Breast epithelium (tissue), 4 donors: Measurements from ENCODE around the gene SORBS2. TPM values are rescaled to one million over a fixed set of nuclear protein-coding genes. Genes with fewer than 3 reads are reported as not detected.

Source experiments
- DNase-seq, 2 donors: peaks; one replicate each; pipeline ENCODE4 v3.0.0-alpha.2; 2019; ENCODE audit warnings: low spot score in 2 of 2
- H3K27ac ChIP-seq, 2 donors: fragments of 200-600 bp; sonication (generic) in 1 of 2; one replicate each; pipeline ENCODE4 v1.5.1; 2016 to 2019; ENCODE audit warnings: mild to moderate bottlenecking in 1 of 2
- H3K27me3 ChIP-seq, 2 donors: fragments of 200-600 bp; sonication (generic) in 1 of 2; one replicate each; pipeline versions ENCODE4 v1.5.1 to v1.6.0; 2017 to 2019; ENCODE audit warnings: control low read depth in 1 of 2, mild to moderate bottlenecking in 1 of 2
- H3K36me3 ChIP-seq: fragments of 200-600 bp; one replicate; pipeline ENCODE4 v1.5.1; 2019
- H3K4me1 ChIP-seq, 2 donors: fragments of 200-600 bp; sonication (generic); one replicate each; pipeline ENCODE4 v1.5.1; 2016 to 2019; ENCODE audit warnings: control low read depth in 1 of 2
- H3K4me3 ChIP-seq, 3 donors: fragments of 200-600 bp; sonication (generic); 1 replicate in 2 of 3; 2 replicates in 1 of 3; pipeline ENCODE4 v1.5.1; 2016 to 2019; ENCODE audit warnings: mild to moderate bottlenecking in 3 of 3, moderate library complexity in 2 of 3
- H3K9me3 ChIP-seq, 2 donors: fragments of 200-600 bp; sonication (generic) in 1 of 2; one replicate each; pipeline ENCODE4 v1.5.1; 2016 to 2019; ENCODE audit warnings: control low read depth in 1 of 2
- CTCF ChIP-seq, 3 donors: fragments of 450-650 bp; IDR thresholded peaks; one replicate each; pipeline ENCODE4 v1.5.1; 2016 to 2017; ENCODE audit warnings: antibody characterized with exemption in 3 of 3, mild to moderate bottlenecking in 3 of 3, moderate library complexity in 3 of 3
- POLR2A ChIP-seq: fragments of 450-650 bp; IDR thresholded peaks from one replicate; pipeline ENCODE4 v1.6.1; 2016; ENCODE audit warnings: antibody characterized with exemption, mild to moderate bottlenecking, moderate library complexity
- POLR2AphosphoS5 ChIP-seq, 3 donors: sonication (generic); formaldehyde crosslinking; IDR thresholded peaks; one replicate each; pipeline ENCODE4 v1.6.1; 2017; ENCODE audit warnings: antibody characterized with exemption in 3 of 3
- intact Hi-C: fragments of 100-400 bp; cut with DNase I; formaldehyde crosslinking; loops from one replicate; pipeline ENCODE4 v1.15.1; 2023; ENCODE audit warnings: low total_unique reads
- total RNA-seq, 3 donors: library from RNA; depleted of rRNA; stranded (reverse); fragments of >200 nt; gene quantifications; one replicate each; pipeline ENCODE4 v1.1.0, GENCODE V29; 2016

The SORBS2 gene
- total RNA-seq, 3 donors from 2014 or later = 21.8 to 132 (median 105) TPM

DNA sequence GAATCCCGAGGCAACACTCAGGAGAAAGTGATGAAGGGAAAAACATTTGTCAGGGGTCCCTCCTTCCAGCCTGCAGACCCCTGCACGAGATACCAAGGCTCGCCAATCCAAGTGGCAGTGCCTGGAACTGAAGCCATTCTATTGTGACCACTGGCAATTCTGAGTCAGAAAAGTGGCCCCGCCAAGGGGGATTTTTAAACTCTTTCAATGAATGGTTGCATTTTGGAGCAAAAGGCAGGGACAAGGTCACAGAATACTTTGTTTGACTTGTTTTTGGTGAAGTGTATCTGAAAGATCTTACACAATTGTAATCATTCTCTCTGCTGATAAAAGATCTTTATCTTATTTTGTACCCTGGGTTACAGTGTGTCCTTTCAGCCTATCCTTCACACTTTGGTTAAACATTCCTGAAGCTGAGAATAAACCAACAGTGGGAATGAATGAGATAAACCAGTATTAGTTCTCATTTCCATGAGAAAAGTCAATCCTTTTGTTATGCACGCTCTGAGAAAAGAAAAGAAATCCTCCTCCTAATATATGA is 160.8 kb downstream of the SORBS2 start:
- H3K4me1 ChIP-seq = no peaks in the 10 kb centered on the region
- H3K36me3 ChIP-seq = no peaks in the 10 kb centered on the region

GRCh38 chr4:185648631-185649030 is 163.4 kb downstream of the SORBS2 start:
- H3K27ac ChIP-seq = no peak overlapping the region
- H3K27me3 ChIP-seq = no peaks in the 10 kb centered on the region
- no peaks in the 10 kb centered on the region for H3K36me3 ChIP-seq
- no peak overlapping the region for H3K4me3 ChIP-seq
- no peak for DNase-seq
- H3K9me3 ChIP-seq = no peaks in the 10 kb centered on the region
- intact Hi-C loops = loop anchor here (10.0 kb wide), 1 partner anchor 386 kb away; no protein-coding TSS in a partner anchor
- no peaks in the 10 kb centered on the region for H3K4me1 ChIP-seq
- TF ChIP-seq POLR2AphosphoS5 (IDR thresholded peaks at IDR 0.05) (no peak), CTCF (IDR thresholded peaks at IDR 0.05) (no peak), POLR2A (no peak)

More for the DNA sequence above, 160.8 kb downstream of the SORBS2 start:
- Histone ChIP-seq H3K4me3 (no peak overlapping the region), H3K27me3 (no peaks in the 10 kb centered on the region), H3K9me3 (no peaks in the 10 kb centered on the region), H3K27ac (no peak overlapping the region)
- TF ChIP-seq POLR2A (no peak), CTCF (IDR thresholded peaks at IDR 0.05) (no peak)
- no peak for DNase-seq
- intact Hi-C loops = no loop called here

GRCh38 chr4:185645403-185645802 is 166.6 kb downstream of the SORBS2 start:
- Histone ChIP-seq H3K4me3 (no peak overlapping the region), H3K4me1 (no peaks in the 10 kb centered on the region), H3K27ac (no peak overlapping the region), H3K9me3 (no peaks in the 10 kb centered on the region), H3K27me3 (no peaks in the 10 kb centered on the region), H3K36me3 (no peaks in the 10 kb centered on the region)
- intact Hi-C loops = loop anchor here (10.0 kb wide), 1 partner anchor 389 kb away; no protein-coding TSS in a partner anchor
- TF ChIP-seq CTCF (IDR thresholded peaks at IDR 0.05) (no peak), POLR2AphosphoS5 (IDR thresholded peaks at IDR 0.05) (no peak), POLR2A (no peak)
- no peak for DNase-seq

DNA sequence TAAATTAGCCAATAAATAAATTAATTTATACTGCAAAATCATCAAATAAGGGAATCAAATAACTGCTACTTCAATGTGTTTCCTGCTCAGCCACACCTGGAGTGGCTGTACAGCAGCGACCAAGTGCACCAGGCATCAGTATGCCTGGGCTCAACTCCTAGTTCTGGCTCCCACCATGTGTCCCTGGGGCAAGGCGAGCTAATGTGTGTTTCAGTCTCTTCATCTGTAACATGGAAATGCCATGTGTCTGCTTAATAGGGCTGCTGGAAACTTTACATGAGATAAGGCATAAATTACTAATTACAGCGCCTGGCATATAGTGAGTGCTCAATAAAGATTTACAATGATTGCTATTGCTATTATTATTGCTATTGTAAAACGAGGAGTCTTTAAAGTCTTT is 167.6 kb downstream of the SORBS2 start:
- intact Hi-C loops = loop anchor here (10.0 kb wide), 1 partner anchor 390 kb away; no protein-coding TSS in a partner anchor
- Histone ChIP-seq H3K27ac (no peak overlapping the region), H3K9me3 (no peaks in the 10 kb centered on the region), H3K4me1 (no peaks in the 10 kb centered on the region), H3K4me3 (no peak overlapping the region), H3K36me3 (no peaks in the 10 kb centered on the region), H3K27me3 (no peaks in the 10 kb centered on the region)
- TF ChIP-seq POLR2A = no peak
- DNase-seq = no peak

DNA sequence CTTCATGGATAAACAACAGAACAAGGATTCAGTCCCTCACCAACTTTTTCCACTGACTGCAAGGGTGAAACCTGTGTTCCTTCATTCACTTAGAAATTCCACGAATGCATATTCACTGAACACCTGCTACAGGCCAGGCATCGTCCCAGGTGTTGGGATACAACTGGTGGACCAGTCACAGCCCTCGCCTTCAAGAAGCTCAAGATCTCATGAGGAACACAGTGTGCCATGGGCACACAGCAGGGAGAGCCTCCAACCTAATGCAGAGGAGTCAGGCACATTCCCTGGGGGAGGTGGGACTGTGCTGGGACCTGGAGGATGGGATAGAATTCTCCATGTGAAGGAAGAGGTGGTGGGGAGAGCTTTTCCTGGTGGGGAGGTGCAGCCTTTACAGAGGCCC is 169.1 kb downstream of the SORBS2 start:
- Histone ChIP-seq H3K27ac (no peak overlapping the region), H3K36me3 (no peaks in the 10 kb centered on the region), H3K4me1 (no peaks in the 10 kb centered on the region), H3K27me3 (no peaks in the 10 kb centered on the region), H3K9me3 (no peaks in the 10 kb centered on the region), H3K4me3 (no peak overlapping the region)
- TF ChIP-seq POLR2AphosphoS5 (IDR thresholded peaks at IDR 0.05) (no peak), CTCF (IDR thresholded peaks at IDR 0.05) (no peak), POLR2A (no peak)
- intact Hi-C loops = loop anchor here (10.0 kb wide), 1 partner anchor 392 kb away; no protein-coding TSS in a partner anchor
- DNase-seq = no peak
